ENCODE data around the gene CEP20. TPM values are rescaled to one million over a fixed set of nuclear protein-coding genes. Genes with fewer than 3 reads are reported as not detected.

The CEP20 gene
- total and polyA plus RNA-seq, 2 of the 8 experiments (the other 6 are each of a cell fraction or from before 2014, with no cell fraction given) = 16.2 to 49.0 TPM

DNA sequence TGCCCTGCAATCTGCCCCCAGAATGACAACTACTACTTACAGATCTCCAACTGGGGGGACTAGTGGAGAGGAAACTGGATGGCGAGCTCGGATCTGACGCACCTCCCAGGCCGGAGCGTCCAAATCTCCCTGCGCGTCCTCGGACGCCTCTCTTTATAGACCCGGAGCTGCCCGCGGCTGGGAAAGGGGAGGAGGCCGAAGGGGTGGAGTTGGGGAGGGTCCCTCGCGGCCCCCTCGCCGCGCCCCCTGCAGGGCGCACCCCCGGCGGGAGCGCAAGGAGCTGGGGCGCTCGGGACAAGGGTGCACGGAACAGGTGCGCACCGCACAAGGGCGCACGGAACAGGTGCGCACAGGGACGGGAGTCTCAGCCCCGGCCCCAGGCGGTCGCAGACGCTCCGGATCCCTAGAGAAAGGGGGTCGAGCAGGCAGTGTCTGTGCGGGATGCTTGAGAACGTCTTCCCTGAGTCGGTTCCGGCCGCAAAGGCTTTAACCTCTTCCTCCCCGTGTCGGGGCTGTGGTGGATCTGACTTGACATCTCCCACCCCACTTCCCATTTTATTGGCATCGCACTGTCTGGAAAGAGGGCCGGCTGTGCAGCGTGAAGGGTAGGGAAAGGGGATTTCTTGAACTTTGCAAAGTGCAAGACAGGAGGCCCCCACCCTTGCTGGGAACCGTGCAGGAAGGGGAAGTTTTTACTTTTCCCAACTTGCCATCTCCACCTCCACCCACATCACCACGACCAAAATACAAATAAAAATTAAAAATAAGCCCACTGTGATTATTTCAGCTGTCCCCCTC, 31.3 kb downstream of the CEP20 start, which contains the start of gene MYH11:
Gene MYH11, minus strand, starts transcription at position 128 of the 798 bp plus-strand sequence. CDS start 18,776 bp downstream, outside the sequence.
- Histone ChIP-seq H3K27ac (ENCODE audit: low read depth, low read length) (no peak within 1 kb of the TSS), H4K8ac (ENCODE audit: extremely low read depth, insufficient read depth, low read length) (no peak within 1 kb of the TSS), H4K20me1 (replicated peaks in 1 of 2; ENCODE audit: control insufficient read depth in 1 of 2, insufficient read depth in 2 of 2, low read length in 2 of 2) (no peaks in the 10 kb centered on the region), H2BK5ac (ENCODE audit: low read depth, low read length) (no peak within 1 kb of the TSS; the same call in 1 of the 2 replicates), H2BK120ac (replicated peaks; ENCODE audit: low read depth, low read length) (no peak within 1 kb of the TSS), H3K23me2 (ENCODE audit: low read depth, low read length) (peaks cover 12% of the 10 kb centered on the region), H3K56ac (replicated peaks; ENCODE audit: insufficient read length, low read depth, low read length) (no peak within 1 kb of the TSS), H3K79me1 (ENCODE audit: low read depth, low read length) (no peaks in the 10 kb centered on the region), H3K9me3 (ENCODE audit: insufficient read depth in 2 of 2, low read depth in 1 of 2, low read length in 1 of 2) (no peaks in the 10 kb centered on the region), H3K9ac (replicated peaks in 1 of 4; ENCODE audit: extremely low read depth in 1 of 4, low read depth in 3 of 4, low read length in 3 of 4) (peak within 1 kb of the TSS in 1 of 4 experiments; percentile 65; a peak in 2 of 7 replicates), H3K27me3 (replicated peaks in 1 of 4; ENCODE audit: control insufficient read depth in 3 of 4, extremely low read depth in 1 of 4, insufficient read depth in 3 of 4, low read length in 3 of 4) (peaks cover 4 to 42% (median 31%) of the 10 kb centered on the region in 4 experiments), H2AFZ (ENCODE audit: low read length) (peak within 1 kb of the TSS; percentile 91), H2BK20ac (ENCODE audit: low read length) (0 out of 2 replicates have a peak within 1 kb of the TSS, but pooled peaks have one; percentile 48), H3K4me3 (ENCODE audit: extremely low read depth in 1 of 4, insufficient read depth in 2 of 4, low read depth in 3 of 4, low read length in 4 of 4) (peak within 1 kb of the TSS; percentile 55 to 82 (median 68)), H2BK12ac (ENCODE audit: low read depth, low read length) (0 out of 2 replicates have a peak within 1 kb of the TSS, but pooled peaks have one; percentile 1), H3K4me1 (replicated peaks in 1 of 4; ENCODE audit: control insufficient read depth in 3 of 4, insufficient read depth in 4 of 4, low read length in 3 of 4) (no peaks in the 10 kb centered on the region; a peak in 2 of 7 replicates), H3K14ac (ENCODE audit: insufficient read length) (no peak within 1 kb of the TSS), H3K4me2 (ENCODE audit: insufficient read depth in 1 of 2, low read depth in 2 of 2, low read length in 2 of 2) (peak within 1 kb of the TSS; percentile 91 to 100), H3K4ac (replicated peaks; ENCODE audit: insufficient read length, low read depth, low read length) (no peak within 1 kb of the TSS), H3K23ac (ENCODE audit: insufficient read length) (no peak within 1 kb of the TSS), H4K5ac (ENCODE audit: insufficient read length, low read depth, low read length) (no peak within 1 kb of the TSS), H2BK15ac (ENCODE audit: low read length) (no peak within 1 kb of the TSS), H4K91ac (replicated peaks; ENCODE audit: insufficient read length, low read length) (no peak within 1 kb of the TSS), H2AK5ac (ENCODE audit: low read depth, low read length) (no peak within 1 kb of the TSS), H3K18ac (ENCODE audit: extremely low read depth, low read length) (no peak within 1 kb of the TSS), H3K79me2 (ENCODE audit: control insufficient read depth in 1 of 2, insufficient read depth in 2 of 2, low read length in 2 of 2) (no peaks in the 10 kb centered on the region), H3K36me3 (ENCODE audit: control insufficient read depth in 2 of 4, insufficient read depth in 4 of 4, low read length in 3 of 4) (no peaks in the 10 kb centered on the region)
- DNase-seq (ENCODE audit: low read depth in 1 of 2, low spot score in 2 of 2) = peak in 1 of 2 experiments; percentile 72
- CTCF ChIA-PET (ENCODE audit: partially characterized antibody) = interaction anchor here (0.9 to 1.1 kb wide), 2 partner anchors 48 to 207 kb away, joined by 3 to 4 read pairs; no protein-coding TSS in a partner anchor
- POLR2A ChIA-PET (ENCODE audit: partially characterized antibody) = interaction anchor here (0.8 to 2.4 kb wide), 8 partner anchors 8 to 93 kb away, joined by 3 to 12 read pairs (median 3); partner anchors contain the start of gene CEP20
- no peak for FAIRE-seq
- WGBS, 2 experiments (ENCODE audit: extremely low coverage in 1 of 2, insufficient coverage in 1 of 2, insufficient read length in 1 of 2, insufficient replicate concordance in 2 of 2, low coverage in 1 of 2, low lambda C conversion rate in 2 of 2, missing lambda C conversion rate in 1 of 2) = 3% methylated on average over 36 of the region's 49 CpGs; no CpG with 5 or more reads in 1 of the 2 experiments
- no peak for TF ChIP-seq KDM1A (IDR thresholded peaks at IDR 0.05; ENCODE audit: borderline replicate concordance, low read length)
- TF ChIP-seq GABPA (IDR thresholded peaks at IDR 0.05; ENCODE audit: borderline replicate concordance, insufficient read depth, low read length) = 0 out of 2 replicates have a peak, but pooled peaks have one; percentile 21
- peak; percentile 33 for TF ChIP-seq EZH2 (IDR thresholded peaks at IDR 0.05; ENCODE audit: low read depth, low read length, severe bottlenecking)
- no peak for TF ChIP-seq RAD21 (IDR thresholded peaks at IDR 0.05 in 1 of 2, conservative IDR thresholded peaks at IDR 0.05 in 1 of 2; ENCODE audit: low read depth in 2 of 2, low read length in 2 of 2)
- peak; percentile 54; the same call in 1 of the 2 replicates for TF ChIP-seq TBP (IDR thresholded peaks at IDR 0.05; ENCODE audit: low read depth, low read length)
- 0 out of 2 replicates have a peak, but pooled peaks have one; percentile 18 for TF ChIP-seq PHF8 (conservative IDR thresholded peaks at IDR 0.05; ENCODE audit: low read depth, low read length)
- TF ChIP-seq SIN3A (conservative IDR thresholded peaks at IDR 0.05 in 1 of 2, IDR thresholded peaks at IDR 0.05 in 1 of 2; ENCODE audit: low read depth in 1 of 2, low read length in 2 of 2) = 0 out of 4 replicates have a peak, but pooled peaks have one; percentile 16 to 17
- no peak for TF ChIP-seq FOSL1 (IDR thresholded peaks at IDR 0.05; ENCODE audit: insufficient read depth, low read depth, low read length)
- TF ChIP-seq RBBP5 (IDR thresholded peaks at IDR 0.05; ENCODE audit: borderline replicate concordance, low read depth, low read length) = peak; percentile 58; the same call in 1 of the 2 replicates
